B cell (primary cell): ENCODE measurements around the gene NOL11. TPM values are rescaled to one million over a fixed set of nuclear protein-coding genes. Genes with fewer than 3 reads are reported as not detected.
"Not testable (repeated sequence)": the region's sequence is repeated elsewhere in the genome, so short reads cannot be mapped to it uniquely, and the experiment has no call there.

ENCODE experiments used
- ATAC-seq: fragments of 200-7000 bp; cut with Tn5 transposase; one replicate; pipeline ENCODE4 v1.10.0; 2021; ENCODE audit warnings: low read depth, mild to moderate bottlenecking, moderate number of reproducible peaks, moderate library complexity
- CTCF ChIA-PET: fragments of 350-600 bp; sonication (Branson Sonifier 250); formaldehyde crosslinking; loops from one replicate; lab custom pipeline; 2021; ENCODE audit warnings: antibody characterized with exemption, inconsistent platforms; lab: Charles Lee
- POLR2A ChIA-PET: fragments of 350-600 bp; sonication (Branson Sonifier 250); formaldehyde crosslinking; loops from one replicate; lab custom pipeline; 2021; ENCODE audit warnings: antibody characterized with exemption; lab: Charles Lee
- DNase-seq: peaks from one replicate; pipeline ENCODE4 v3.0.0; 2013
- H2AFZ ChIP-seq: 2 replicates; pipeline ENCODE4 v1.6.1; 2012; ENCODE audit warnings: mild to moderate bottlenecking, low read depth, low read length; ENCODE audit not compliant: insufficient read depth, poor library complexity, severe bottlenecking
- H3K27ac ChIP-seq, 2 donors: 1 replicate in 1 of 2; 2 replicates in 1 of 2; pipeline ENCODE4 v1.5.1; 2012 to 2013; ENCODE audit warnings: low read length in 2 of 2, mild to moderate bottlenecking in 2 of 2, moderate library complexity in 1 of 2
- H3K27me3 ChIP-seq, 4 experiments: fragments of 200-600 bp in 1 of 4; sonication (generic) in 1 of 4; replicated peaks in 1 of 4; 1 replicate in 2 of 4; 2 replicates in 2 of 4; pipeline versions ENCODE4 v1.6.1 to v1.7.0; 2013 to 2016; ENCODE audit warnings: low read length in 3 of 4, mild to moderate bottlenecking in 2 of 4, mixed read lengths in 1 of 4, moderate library complexity in 1 of 4; ENCODE audit not compliant: insufficient read depth in 4 of 4, control insufficient read depth in 3 of 4; ENCODE audit errors: control extremely low read depth in 1 of 4
- H3K36me3 ChIP-seq, 2 experiments: replicated peaks in 1 of 2; 1 replicate in 1 of 2; 2 replicates in 1 of 2; pipeline versions ENCODE4 v1.6.1 to v1.7.1; 2013; ENCODE audit warnings: low read length in 1 of 2; ENCODE audit not compliant: insufficient read depth in 2 of 2, control insufficient read depth in 1 of 2; ENCODE audit errors: control extremely low read depth in 1 of 2, extremely low read depth in 1 of 2
- H3K4me1 ChIP-seq, 2 donors: fragments of 200-600 bp in 1 of 2; sonication (generic) in 1 of 2; 1 replicate in 1 of 2; 2 replicates in 1 of 2; pipeline versions ENCODE4 v1.5.1 to v1.6.1; 2013 to 2017; ENCODE audit warnings: low read length in 2 of 2; ENCODE audit not compliant: control insufficient read depth in 2 of 2, insufficient read depth in 2 of 2
- H3K4me2 ChIP-seq: replicated peaks from 2 replicates; pipeline ENCODE3; 2012; ENCODE audit warnings: mild to moderate bottlenecking, low read depth, low read length; ENCODE audit not compliant: poor library complexity, severe bottlenecking
- H3K4me3 ChIP-seq, 5 experiments: fragments of 200-600 bp in 1 of 5; sonication (generic) in 1 of 5; 1 replicate in 3 of 5; 2 replicates in 2 of 5; pipeline versions ENCODE4 v1.5.1 to v1.7.0; 2011 to 2016; ENCODE audit warnings: low read length in 4 of 5, mild to moderate bottlenecking in 4 of 5, low read depth in 2 of 5, control low read depth in 1 of 5, moderate library complexity in 1 of 5; ENCODE audit not compliant: insufficient read depth in 1 of 5; ENCODE audit errors: control extremely low read depth in 1 of 5, extremely low read depth in 1 of 5
- H3K79me2 ChIP-seq: fragments of 200-600 bp; sonication (generic); one replicate; pipeline ENCODE4 v1.6.0; 2016; ENCODE audit warnings: low read length; ENCODE audit not compliant: control insufficient read depth, insufficient read depth
- H3K9ac ChIP-seq: fragments of 200-600 bp; sonication (generic); 2 replicates; pipeline ENCODE4 v1.6.1; 2017; ENCODE audit warnings: mild to moderate bottlenecking, low read length, moderate library complexity
- H3K9me3 ChIP-seq, 3 donors: one replicate each; pipeline versions ENCODE4 v1.6.1 to v1.7.1; 2013; ENCODE audit warnings: low read length in 2 of 3; ENCODE audit not compliant: control insufficient read depth in 2 of 3, insufficient read depth in 1 of 3; ENCODE audit errors: control extremely low read depth in 1 of 3
- H4K20me1 ChIP-seq: 2 replicates; pipeline ENCODE4 v1.6.0; 2012; ENCODE audit warnings: mild to moderate bottlenecking, low read length; ENCODE audit not compliant: insufficient read depth, control insufficient read depth, poor library complexity, severe bottlenecking
- H3K27ac Mint-ChIP-seq: one replicate; pipeline ENCODE4 v1.8.0; 2021; ENCODE audit warnings: mixed read lengths
- H3K27me3 Mint-ChIP-seq: one replicate; pipeline ENCODE4 v1.8.0; 2021; ENCODE audit warnings: mixed read lengths
- H3K4me1 Mint-ChIP-seq: one replicate; pipeline ENCODE4 v1.8.0; 2021; ENCODE audit warnings: mixed read lengths
- H3K4me3 Mint-ChIP-seq: one replicate; pipeline ENCODE4 v1.8.0; 2021; ENCODE audit warnings: mixed read lengths
- H3K9me3 Mint-ChIP-seq: one replicate; pipeline ENCODE4 v1.8.0; 2022; ENCODE audit warnings: mixed read lengths; ENCODE audit not compliant: insufficient read depth
- EZH2 ChIP-seq: IDR thresholded peaks from 2 replicates; pipeline ENCODE4 v1.6.1; 2012; ENCODE audit warnings: borderline replicate concordance, low read depth, mild to moderate bottlenecking, moderate library complexity, low read length; ENCODE audit not compliant: insufficient read depth, poor library complexity, severe bottlenecking
- WGBS: methylation state at CpG from one replicate; pipeline ENCODE4 v1.1.5; 2013; ENCODE audit warnings: missing lambda C conversion rate; ENCODE audit not compliant: insufficient coverage; 5-methylcytosine and 5-hydroxymethylcytosine counted together
- intact Hi-C: fragments of 100-400 bp; cut with micrococcal nuclease; formaldehyde crosslinking; loops from one replicate; pipeline ENCODE4 v1.10.0; 2022
- polyA plus RNA-seq: library from polyadenylated mRNA; depleted of rRNA; stranded (reverse); fragments of >200 nt; gene quantifications from 2 replicates; pipeline ENCODE4 v1.2.3, GENCODE V29; 2012
- total RNA-seq, 2 donors: library from RNA; stranded (reverse); fragments of 120-200 nt in 1 of 2; gene quantifications; 1 replicate in 1 of 2; 2 replicates in 1 of 2; pipeline versions ENCODE4 v1.2.3 to v1.2.4, GENCODE V29; 2013 to 2022
- TF ChIP-seq, protein P1 (sequence below): fragments of 200-600 bp; IDR thresholded peaks from one replicate; pipeline ENCODE4 v1.8.0; 2022; ENCODE audit warnings: antibody characterized with exemption, mild to moderate bottlenecking

Gene NOL11
- total and polyA plus RNA-seq, 2 donors (not counting 1 experiment from before 2014, with no cell fraction given) = 20.3 to 59.1 TPM

GRCh38 chr17:67725807-67726206 lies 8.1 kb downstream of the NOL11 start:
- Mint-ChIP-seq H3K4me3 (no peak overlapping the region), H3K27ac (no peak overlapping the region), H3K27me3 (no peaks in the 10 kb centered on the region), H3K4me1 (no peaks in the 10 kb centered on the region), H3K9me3 (no peaks in the 10 kb centered on the region)
- ATAC-seq (no peak), DNase-seq (no peak)
- H3K4me3 ChIP-seq = no peak overlapping the region
- intact Hi-C loops = no loop called here
- H3K4me2 ChIP-seq = no peak overlapping the region
- ChIA-PET POLR2A (no interaction called here), CTCF (no interaction called here)
- H3K27ac ChIP-seq = no peak overlapping the region
- 100% methylated on average over 1 of the region's 4 CpGs for WGBS
- no peaks in the 10 kb centered on the region for H4K20me1 ChIP-seq
- peaks cover 11 to 82% of the 10 kb centered on the region in 2 experiments for H3K36me3 ChIP-seq
- peaks cover 0 to 4% (median 2%) of the 10 kb centered on the region in 3 donors for H3K9me3 ChIP-seq
- no peaks in the 10 kb centered on the region for H3K27me3 ChIP-seq
- no peak for TF ChIP-seq EZH2
- TF ChIP-seq, protein P1, sequence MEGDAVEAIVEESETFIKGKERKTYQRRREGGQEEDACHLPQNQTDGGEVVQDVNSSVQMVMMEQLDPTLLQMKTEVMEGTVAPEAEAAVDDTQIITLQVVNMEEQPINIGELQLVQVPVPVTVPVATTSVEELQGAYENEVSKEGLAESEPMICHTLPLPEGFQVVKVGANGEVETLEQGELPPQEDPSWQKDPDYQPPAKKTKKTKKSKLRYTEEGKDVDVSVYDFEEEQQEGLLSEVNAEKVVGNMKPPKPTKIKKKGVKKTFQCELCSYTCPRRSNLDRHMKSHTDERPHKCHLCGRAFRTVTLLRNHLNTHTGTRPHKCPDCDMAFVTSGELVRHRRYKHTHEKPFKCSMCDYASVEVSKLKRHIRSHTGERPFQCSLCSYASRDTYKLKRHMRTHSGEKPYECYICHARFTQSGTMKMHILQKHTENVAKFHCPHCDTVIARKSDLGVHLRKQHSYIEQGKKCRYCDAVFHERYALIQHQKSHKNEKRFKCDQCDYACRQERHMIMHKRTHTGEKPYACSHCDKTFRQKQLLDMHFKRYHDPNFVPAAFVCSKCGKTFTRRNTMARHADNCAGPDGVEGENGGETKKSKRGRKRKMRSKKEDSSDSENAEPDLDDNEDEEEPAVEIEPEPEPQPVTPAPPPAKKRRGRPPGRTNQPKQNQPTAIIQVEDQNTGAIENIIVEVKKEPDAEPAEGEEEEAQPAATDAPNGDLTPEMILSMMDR = no peak
- no peak overlapping the region for H3K9ac ChIP-seq
- H3K4me1 ChIP-seq = no peaks in the 10 kb centered on the region
- peaks cover 35% of the 10 kb centered on the region for H3K79me2 ChIP-seq
- no peak overlapping the region for H2AFZ ChIP-seq

DNA sequence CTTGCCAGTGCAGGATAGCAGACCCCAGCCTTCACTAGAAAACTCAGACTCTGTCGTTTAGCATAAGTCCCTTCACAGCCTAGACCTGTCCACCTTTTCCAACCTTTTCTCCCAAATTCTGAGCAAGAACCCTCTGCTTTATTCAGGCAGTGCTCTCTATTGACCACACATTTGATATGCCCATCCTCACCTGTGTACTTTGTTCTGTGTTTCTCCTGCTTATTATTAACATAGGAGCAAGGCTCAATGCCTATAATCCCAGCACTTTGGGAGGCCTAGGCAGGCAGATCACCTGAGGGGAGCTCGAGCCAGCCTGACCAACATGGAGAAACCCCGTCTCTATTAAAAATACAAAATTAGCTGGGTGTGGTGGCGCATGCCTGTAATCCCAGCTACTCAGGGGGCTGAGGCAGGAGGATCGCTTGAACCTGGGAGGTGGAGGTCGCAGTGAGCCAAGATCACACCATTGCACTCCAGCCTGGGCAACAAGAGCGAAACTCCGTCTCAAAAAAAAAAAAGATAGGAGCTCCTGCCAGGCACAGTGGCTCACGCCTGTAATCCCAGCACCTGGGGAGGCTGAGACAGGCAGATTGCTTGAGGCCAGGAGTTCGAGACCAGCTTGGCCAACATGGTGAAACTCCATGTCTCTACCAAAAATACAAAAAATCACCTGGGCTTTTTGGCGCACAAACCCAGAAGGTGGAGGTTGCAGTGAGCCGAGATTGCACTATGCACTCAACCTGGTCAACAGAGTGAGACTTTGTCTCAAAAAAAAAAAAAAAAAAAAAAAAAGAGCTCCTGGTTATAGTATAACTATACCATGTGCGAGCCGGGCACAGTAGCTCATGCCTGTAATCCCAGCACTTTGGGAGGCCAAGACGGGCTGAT lies 9.7 kb downstream of the NOL11 start:
- H2AFZ ChIP-seq, H3K27ac ChIP-seq, H3K9me3 Mint-ChIP-seq, H3K27me3 ChIP-seq, intact Hi-C loops, H3K9ac ChIP-seq, H3K4me2 ChIP-seq, DNase-seq, H3K4me3 Mint-ChIP-seq, H3K4me3 ChIP-seq, H3K27me3 Mint-ChIP-seq, H3K4me1 ChIP-seq, H3K4me1 Mint-ChIP-seq, H3K27ac Mint-ChIP-seq, CTCF ChIA-PET, ATAC-seq, POLR2A ChIA-PET, H3K9me3 ChIP-seq: not testable (repeated sequence)
- H3K36me3 ChIP-seq = peaks cover 17 to 77% of the 10 kb centered on the region in 2 experiments
- 100% methylated on average over 12 of the region's 15 CpGs for WGBS
- peaks cover 43% of the 10 kb centered on the region for H3K79me2 ChIP-seq
- peaks cover 11% of the 10 kb centered on the region for H4K20me1 ChIP-seq
